GM12878 (cell line): ENCODE results near the gene SASH3. TPM values are rescaled to one million over a fixed set of nuclear protein-coding genes. Genes with fewer than 3 reads are reported as not detected.

Source experiments
- ATAC-seq: fragments of 200-7000 bp; cut with Tn5 transposase; 3 replicates; pipeline ENCODE4 v1.9.1; 2020; ENCODE audit warnings: mild to moderate bottlenecking, moderate library complexity
- BruUV-seq: library from RNA; stranded (reverse); fragments of 400-500 nt; replicated peaks from 2 replicates; lab custom pipeline; 2021; lab: Mats Ljungman, UMichigan
- CTCF ChIA-PET: fragments of 300-600 bp; sonication (Branson Sonifier 250); formaldehyde crosslinking; extraction: SDS; loops from one replicate; lab custom pipeline; 2021; ENCODE audit warnings: inconsistent platforms; lab: Yijun Ruan, JAX
- POLR2A ChIA-PET: fragments of 350-600 bp; formaldehyde crosslinking; extraction: SDS; loops from one replicate; lab custom pipeline; 2021; ENCODE audit warnings: inconsistent platforms; lab: Charles Lee
- RAD21 ChIA-PET: fragments of 300-600 bp; sonication (Branson Sonifier 250); formaldehyde crosslinking; loops from one replicate; lab custom pipeline; 2023; ENCODE audit warnings: antibody characterized with exemption; ENCODE audit not compliant: unreplicated experiment; lab: Charles Lee
- SMC1A ChIA-PET: fragments of 300-600 bp; sonication (Branson Sonifier 250); formaldehyde crosslinking; loops from one replicate; lab custom pipeline; 2023; ENCODE audit not compliant: unreplicated experiment, uncharacterized antibody; lab: Charles Lee
- DNase-seq: peaks from one replicate; pipeline ENCODE4 v3.0.0-alpha.2; 2011; ENCODE audit warnings: low read depth, low spot score
- FAIRE-seq: peaks from 3 replicates; lab custom pipeline; 2011; peaks lifted over from hg19 to GRCh38; lab: Jason Lieb, UNC
- H2AFZ ChIP-seq: 2 replicates; pipeline ENCODE4 v1.6.0; 2011; ENCODE audit warnings: low read depth, low read length, control low read depth; ENCODE audit not compliant: control insufficient read depth
- H3K27ac ChIP-seq: 2 replicates; pipeline ENCODE4 v1.5.1; 2011; ENCODE audit warnings: control low read depth; ENCODE audit not compliant: control insufficient read depth, insufficient read depth
- H3K27me3 ChIP-seq, 2 experiments: replicated peaks in 1 of 2; 2 replicates each; pipeline versions ENCODE4 v1.6.0 to v1.6.1; 2011; ENCODE audit warnings: low read length in 1 of 2; ENCODE audit not compliant: control insufficient read depth in 2 of 2, insufficient read depth in 2 of 2
- H3K36me3 ChIP-seq, 2 experiments: 2 replicates each; pipeline ENCODE4 v1.5.1; 2011; ENCODE audit warnings: low read length in 1 of 2; ENCODE audit not compliant: control insufficient read depth in 2 of 2, insufficient read depth in 2 of 2
- H3K4me1 ChIP-seq: 2 replicates; pipeline ENCODE4 v1.6.1; 2011; ENCODE audit warnings: mild to moderate bottlenecking, low read length, moderate library complexity, mixed read lengths; ENCODE audit not compliant: control insufficient read depth, insufficient read depth
- H3K4me2 ChIP-seq: 2 replicates; pipeline ENCODE4 v1.6.0; 2011; ENCODE audit warnings: control low read depth; ENCODE audit not compliant: control insufficient read depth, insufficient read depth
- H3K4me3 ChIP-seq: fragments of 200-600 bp; sonication (generic); 2 replicates; pipeline ENCODE4 v1.5.1; 2016
- H3K79me2 ChIP-seq: 2 replicates; pipeline ENCODE4 v1.6.0; 2011; ENCODE audit warnings: low read length; ENCODE audit not compliant: control insufficient read depth, insufficient read depth
- H3K9ac ChIP-seq: 2 replicates; pipeline ENCODE4 v1.8.0; 2011; ENCODE audit warnings: low read length, control low read depth, mixed read lengths; ENCODE audit not compliant: control insufficient read depth, insufficient read depth
- H3K9me3 ChIP-seq: replicated peaks from 3 replicates; pipeline ENCODE4 v1.5.1; 2011; ENCODE audit warnings: mild to moderate bottlenecking, low read length; ENCODE audit not compliant: control insufficient read depth, insufficient read depth
- H4K20me1 ChIP-seq: 2 replicates; pipeline ENCODE4 v1.6.0; 2011; ENCODE audit not compliant: control insufficient read depth, insufficient read depth
- CHD1 ChIP-seq: IDR thresholded peaks from 2 replicates; pipeline ENCODE4 v1.6.1; 2012; ENCODE audit warnings: low read depth, low read length, improper control_type of control experiment
- HDGF ChIP-seq: fragments of 450-650 bp; IDR thresholded peaks from 2 replicates; pipeline ENCODE4 v1.6.1; 2016; ENCODE audit warnings: antibody characterized with exemption
- MEF2A ChIP-seq: IDR thresholded peaks from 2 replicates; pipeline ENCODE4 v1.6.1; 2011; ENCODE audit warnings: low read depth, mild to moderate bottlenecking, low read length, moderate library complexity; ENCODE audit not compliant: insufficient read depth
- POLR2A ChIP-seq: IDR thresholded peaks from 2 replicates; pipeline ENCODE4 v1.6.1; 2011; ENCODE audit warnings: low read depth, mild to moderate bottlenecking, low read length
- ZBED1 ChIP-seq: IDR thresholded peaks from 2 replicates; pipeline ENCODE4 v1.6.1; 2016; ENCODE audit warnings: borderline replicate concordance
- ZNF207 ChIP-seq: fragments of 450-650 bp; IDR thresholded peaks from 2 replicates; pipeline ENCODE4 v1.6.1; 2014; ENCODE audit warnings: antibody characterized with exemption, mild to moderate bottlenecking, borderline replicate concordance
- WGBS: methylation state at CpG from one replicate; pipeline ENCODE4 v1.1.6; 2016; ENCODE audit warnings: low lambda C conversion rate; ENCODE audit not compliant: insufficient replicate concordance, insufficient coverage; ENCODE audit errors: missing lambda C conversion rate; 5-methylcytosine and 5-hydroxymethylcytosine counted together
- in situ Hi-C: fragments of 300-500 bp; cut with MboI; formaldehyde crosslinking; loops from 9 replicates; pipeline ENCODE4 v1.14.3; 2018; ENCODE audit warnings: mixed read lengths
- intact Hi-C: fragments of 100-400 bp; cut with micrococcal nuclease; formaldehyde crosslinking; loops from one replicate; pipeline ENCODE4 v1.14.2; 2022; ENCODE audit not compliant: unreplicated experiment
- polyA plus RNA-seq, 11 experiments: library from polyadenylated mRNA; depleted of rRNA in 4 of 11; unstranded in 6 of 11; stranded (reverse) in 5 of 11; fragments of >200 nt; fragmentation: Nextera tagmentation in 4 of 11; fragmentation: Illumina TruSeq in 1 of 11; extraction: Ambion mirVana in 4 of 11; extraction: Trizol in 1 of 11; gene quantifications; 1 replicate in 1 of 11; 2 replicates in 10 of 11; pipeline versions ENCODE4 v1.2.1 to v1.2.3, GENCODE V29; 2011 to 2016; ENCODE audit warnings: inconsistent platforms in 2 of 11, missing spikeins in 2 of 11, low read depth in 1 of 11
- total RNA-seq, 4 experiments: library from RNA; depleted of rRNA in 3 of 4; stranded (reverse); fragments of >200 nt in 3 of 4; fragmentation: Illumina TruSeq in 1 of 4; extraction: Trizol in 1 of 4; gene quantifications; 2 replicates each; pipeline versions ENCODE4 v1.2.1 to v1.2.3, GENCODE V29; 2013 to 2021
- TF ChIP-seq, protein P1 (sequence below): fragments of 450-650 bp; IDR thresholded peaks from 2 replicates; pipeline ENCODE4 v1.6.1; 2016; ENCODE audit warnings: mild to moderate bottlenecking
- TF ChIP-seq, protein P2 (sequence below): fragments of 450-650 bp; IDR thresholded peaks from 2 replicates; pipeline ENCODE4 v1.6.1; 2017; ENCODE audit warnings: mild to moderate bottlenecking

Gene SASH3
- total and polyA plus RNA-seq, 10 of the 15 experiments (the other 5 are each of a cell fraction or from before 2014, with no cell fraction given): 23.1 to 233 (median 160) TPM

DNA sequence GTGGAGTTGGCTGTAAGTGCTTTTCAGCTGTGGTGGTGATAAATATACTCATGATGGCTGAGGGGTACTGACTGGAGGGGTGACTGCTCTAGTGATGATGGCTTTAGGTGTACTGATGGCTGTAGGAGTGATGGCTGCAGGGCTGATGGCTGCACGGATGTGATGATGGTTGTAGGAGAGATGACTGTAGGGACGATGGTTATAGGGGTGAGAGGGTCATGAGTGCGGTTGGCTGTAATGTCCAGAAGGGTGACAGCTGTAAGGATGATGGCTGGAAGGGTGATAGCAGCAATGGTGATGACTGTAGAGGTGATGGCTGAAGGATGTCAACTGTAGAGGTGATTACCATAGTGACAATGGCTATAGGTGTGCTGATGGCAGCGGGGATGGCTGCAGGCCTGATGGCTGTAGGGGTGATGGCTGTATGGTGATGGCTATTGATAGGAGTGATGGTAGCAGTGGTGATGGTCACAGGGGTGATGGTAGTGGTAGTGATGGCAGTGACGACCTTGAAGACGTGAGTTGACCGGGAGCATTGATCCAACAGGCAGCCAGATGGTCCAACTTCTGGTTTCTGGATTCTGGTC lies 570 bp upstream of the SASH3 start:
- Histone ChIP-seq H3K27me3 (no peaks in the 10 kb centered on the region), H3K27ac (peak overlapping the region; percentile 94), H3K9ac (peak overlapping the region; percentile 93), H4K20me1 (no peaks in the 10 kb centered on the region), H3K4me1 (peaks cover 51% of the 10 kb centered on the region), H3K36me3 (peaks cover 0 to 8% of the 10 kb centered on the region in 2 experiments; a peak in 2 of 4 replicates), H3K9me3 (no peaks in the 10 kb centered on the region), H3K4me2 (peak overlapping the region; percentile 90), H2AFZ (no peak overlapping the region; the same call in 1 of the 2 replicates), H3K4me3 (peak overlapping the region; percentile 75), H3K79me2 (peaks cover 53% of the 10 kb centered on the region)
- ChIA-PET RAD21 (interaction anchor here (1.7 to 7.0 kb wide), 3 partner anchors 8 to 22 kb away, joined by 6 to 166 read pairs (median 65); no protein-coding TSS in a partner anchor), SMC1A (interaction anchor here (5.0 to 14.8 kb wide), 3 partner anchors 9 to 44 kb away, joined by 20 to 165 read pairs (median 58); no protein-coding TSS in a partner anchor), CTCF (interaction anchor here (0.6 to 1.0 kb wide), 2 partner anchors 41 to 46 kb away, joined by 3 read pairs; no protein-coding TSS in a partner anchor), POLR2A (interaction anchor here (1.2 to 11.2 kb wide), 3 partner anchors 9 to 21 kb away, joined by 3 to 169 read pairs (median 17); no protein-coding TSS in a partner anchor)
- DNase-seq (no peak), ATAC-seq (no peak), FAIRE-seq (no peak)
- BruUV-seq: no TSS peak
- intact Hi-C loops: loop anchor here (10.0 kb wide), 1 partner anchor 396 kb away; the partner anchor contains the start of gene RAB33A
- 55% methylated on average over 7 of the region's 7 CpGs for WGBS
- in situ Hi-C loops: no loop called here
- no peak for TF ChIP-seq ZBED1
- TF ChIP-seq CHD1: 0 out of 2 replicates have a peak, but pooled peaks have one; percentile 17
- no peak for TF ChIP-seq POLR2A
- TF ChIP-seq, protein P1, sequence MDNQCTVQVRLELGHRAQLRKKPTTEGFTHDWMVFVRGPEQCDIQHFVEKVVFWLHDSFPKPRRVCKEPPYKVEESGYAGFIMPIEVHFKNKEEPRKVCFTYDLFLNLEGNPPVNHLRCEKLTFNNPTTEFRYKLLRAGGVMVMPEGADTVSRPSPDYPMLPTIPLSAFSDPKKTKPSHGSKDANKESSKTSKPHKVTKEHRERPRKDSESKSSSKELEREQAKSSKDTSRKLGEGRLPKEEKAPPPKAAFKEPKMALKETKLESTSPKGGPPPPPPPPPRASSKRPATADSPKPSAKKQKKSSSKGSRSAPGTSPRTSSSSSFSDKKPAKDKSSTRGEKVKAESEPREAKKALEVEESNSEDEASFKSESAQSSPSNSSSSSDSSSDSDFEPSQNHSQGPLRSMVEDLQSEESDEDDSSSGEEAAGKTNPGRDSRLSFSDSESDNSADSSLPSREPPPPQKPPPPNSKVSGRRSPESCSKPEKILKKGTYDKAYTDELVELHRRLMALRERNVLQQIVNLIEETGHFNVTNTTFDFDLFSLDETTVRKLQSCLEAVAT: peak; percentile 54
- TF ChIP-seq HDGF: peak; percentile 83
- no peak for TF ChIP-seq MEF2A
- no peak for TF ChIP-seq ZNF207
- TF ChIP-seq, protein P2, sequence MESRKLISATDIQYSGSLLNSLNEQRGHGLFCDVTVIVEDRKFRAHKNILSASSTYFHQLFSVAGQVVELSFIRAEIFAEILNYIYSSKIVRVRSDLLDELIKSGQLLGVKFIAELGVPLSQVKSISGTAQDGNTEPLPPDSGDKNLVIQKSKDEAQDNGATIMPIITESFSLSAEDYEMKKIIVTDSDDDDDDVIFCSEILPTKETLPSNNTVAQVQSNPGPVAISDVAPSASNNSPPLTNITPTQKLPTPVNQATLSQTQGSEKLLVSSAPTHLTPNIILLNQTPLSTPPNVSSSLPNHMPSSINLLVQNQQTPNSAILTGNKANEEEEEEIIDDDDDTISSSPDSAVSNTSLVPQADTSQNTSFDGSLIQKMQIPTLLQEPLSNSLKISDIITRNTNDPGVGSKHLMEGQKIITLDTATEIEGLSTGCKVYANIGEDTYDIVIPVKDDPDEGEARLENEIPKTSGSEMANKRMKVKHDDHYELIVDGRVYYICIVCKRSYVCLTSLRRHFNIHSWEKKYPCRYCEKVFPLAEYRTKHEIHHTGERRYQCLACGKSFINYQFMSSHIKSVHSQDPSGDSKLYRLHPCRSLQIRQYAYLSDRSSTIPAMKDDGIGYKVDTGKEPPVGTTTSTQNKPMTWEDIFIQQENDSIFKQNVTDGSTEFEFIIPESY: no peak
